ENCODE data around the gene HPS5. TPM values are rescaled to one million over a fixed set of nuclear protein-coding genes. Genes with fewer than 3 reads are reported as not detected.
"Not testable (repeated sequence)": the region's sequence is repeated elsewhere in the genome, so short reads cannot be mapped to it uniquely, and the experiment has no call there.

The HPS5 gene
- total RNA-seq, 2 experiments from 2014 or later, result 23.0 to 29.9 TPM

- no peak for DNase-seq (ENCODE audit: low spot score)
- TF ChIP-seq EZH2phosphoT487 (IDR thresholded peaks at IDR 0.05; ENCODE audit: borderline replicate concordance, low read depth, low read length), result no peak
- TF ChIP-seq, protein P1, sequence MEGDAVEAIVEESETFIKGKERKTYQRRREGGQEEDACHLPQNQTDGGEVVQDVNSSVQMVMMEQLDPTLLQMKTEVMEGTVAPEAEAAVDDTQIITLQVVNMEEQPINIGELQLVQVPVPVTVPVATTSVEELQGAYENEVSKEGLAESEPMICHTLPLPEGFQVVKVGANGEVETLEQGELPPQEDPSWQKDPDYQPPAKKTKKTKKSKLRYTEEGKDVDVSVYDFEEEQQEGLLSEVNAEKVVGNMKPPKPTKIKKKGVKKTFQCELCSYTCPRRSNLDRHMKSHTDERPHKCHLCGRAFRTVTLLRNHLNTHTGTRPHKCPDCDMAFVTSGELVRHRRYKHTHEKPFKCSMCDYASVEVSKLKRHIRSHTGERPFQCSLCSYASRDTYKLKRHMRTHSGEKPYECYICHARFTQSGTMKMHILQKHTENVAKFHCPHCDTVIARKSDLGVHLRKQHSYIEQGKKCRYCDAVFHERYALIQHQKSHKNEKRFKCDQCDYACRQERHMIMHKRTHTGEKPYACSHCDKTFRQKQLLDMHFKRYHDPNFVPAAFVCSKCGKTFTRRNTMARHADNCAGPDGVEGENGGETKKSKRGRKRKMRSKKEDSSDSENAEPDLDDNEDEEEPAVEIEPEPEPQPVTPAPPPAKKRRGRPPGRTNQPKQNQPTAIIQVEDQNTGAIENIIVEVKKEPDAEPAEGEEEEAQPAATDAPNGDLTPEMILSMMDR (conservative IDR thresholded peaks at IDR 0.05; ENCODE audit: low read length), result no peak
- intact Hi-C loops (cut with micrococcal nuclease; ENCODE audit: unreplicated experiment), result no loop called here
- no peaks in the 10 kb centered on the region for H3K36me3 ChIP-seq (ENCODE audit: insufficient read depth, low read length)
- no peak overlapping the region for H3K4me3 ChIP-seq (ENCODE audit: low read depth, low read length, poor library complexity, severe bottlenecking)
- POLR2A ChIA-PET, result interaction anchor here (1.3 kb wide), 1 partner anchor 11 kb away, joined by 7 read pairs; no protein-coding TSS in a partner anchor
- H3K9me3 ChIP-seq (ENCODE audit: low read length), result no peaks in the 10 kb centered on the region
- H3K79me2 ChIP-seq (ENCODE audit: insufficient read depth, low read depth, low read length), result no peaks in the 10 kb centered on the region
- no peak overlapping the region for H3K27ac ChIP-seq (ENCODE audit: low read depth, low read length, poor library complexity, severe bottlenecking)
- H3K9me2 ChIP-seq (ENCODE audit: insufficient read depth, low read length), result no peaks in the 10 kb centered on the region
- CTCF ChIA-PET (ENCODE audit: unreplicated experiment), result no interaction called here
- peaks cover 10% of the 10 kb centered on the region for H3K4me1 ChIP-seq (ENCODE audit: insufficient read depth, low read length, poor library complexity, severe bottlenecking)
- no peak overlapping the region for H2AFZ ChIP-seq (ENCODE audit: low read length)
- no peak overlapping the region for H3K4me2 ChIP-seq (ENCODE audit: low read length)
- H4K20me1 ChIP-seq (ENCODE audit: insufficient read depth, low read length), result no peaks in the 10 kb centered on the region
- no TSS peak for BruUV-seq (replicated peaks)
Measured at GRCh38 chr11:18264035-18264434, 57.9 kb downstream of the HPS5 start.

GRCh38 chr11:18262681-18263350 lies 59.1 kb downstream of the HPS5 start:
- not testable (repeated sequence) for H3K36me3 ChIP-seq (ENCODE audit: insufficient read depth, low read length)

DNA sequence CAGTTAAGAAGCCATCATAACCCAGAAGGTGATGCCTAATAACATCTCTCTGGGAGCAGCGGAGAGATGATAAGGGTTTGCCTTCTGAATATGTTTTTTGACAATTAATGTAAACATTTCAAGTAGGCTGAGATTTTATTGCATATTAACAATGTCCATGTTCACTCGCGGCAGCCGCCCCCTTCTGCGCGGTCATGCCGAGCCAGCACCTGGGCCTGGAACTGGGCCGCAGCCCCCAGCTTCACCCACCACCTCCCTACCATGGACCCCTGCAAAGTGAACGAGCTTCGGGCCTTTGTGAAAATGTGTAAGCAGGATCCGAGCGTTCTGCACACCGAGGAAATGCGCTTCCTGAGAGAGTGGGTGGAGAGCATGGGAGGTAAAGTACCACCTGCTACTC lies 60.2 kb downstream of the HPS5 start:
- DNase-seq (ENCODE audit: low spot score), result no peak
- no peak overlapping the region for H3K27ac ChIP-seq (ENCODE audit: low read depth, low read length, poor library complexity, severe bottlenecking)
- intact Hi-C loops (cut with micrococcal nuclease; ENCODE audit: unreplicated experiment), result no loop called here
- no peaks in the 10 kb centered on the region for H3K9me3 ChIP-seq (ENCODE audit: low read length)
- POLR2A ChIA-PET, result no interaction called here
- peaks cover 7% of the 10 kb centered on the region for H3K4me1 ChIP-seq (ENCODE audit: insufficient read depth, low read length, poor library complexity, severe bottlenecking)
- H3K79me2 ChIP-seq (ENCODE audit: insufficient read depth, low read depth, low read length), result no peaks in the 10 kb centered on the region
- no peaks in the 10 kb centered on the region for H3K9me2 ChIP-seq (ENCODE audit: insufficient read depth, low read length)
- H3K4me3 ChIP-seq (ENCODE audit: low read depth, low read length, poor library complexity, severe bottlenecking), result no peak overlapping the region
- CTCF ChIA-PET (ENCODE audit: unreplicated experiment), result no interaction called here
- TF ChIP-seq, protein P1 (conservative IDR thresholded peaks at IDR 0.05; ENCODE audit: low read length), result no peak
- H4K20me1 ChIP-seq (ENCODE audit: insufficient read depth, low read length), result no peaks in the 10 kb centered on the region
- no peak overlapping the region for H3K4me2 ChIP-seq (ENCODE audit: low read length)
- H3K36me3 ChIP-seq (ENCODE audit: insufficient read depth, low read length), result no peaks in the 10 kb centered on the region
- no TSS peak for BruUV-seq (replicated peaks)
- no peak overlapping the region for H2AFZ ChIP-seq (ENCODE audit: low read length)

More at GRCh38 chr11:18262681-18263350, 59.1 kb downstream of the HPS5 start:
- H3K27ac ChIP-seq (ENCODE audit: low read depth, low read length, poor library complexity, severe bottlenecking); H2AFZ ChIP-seq (ENCODE audit: low read length); BruUV-seq (replicated peaks); POLR2A ChIA-PET; CTCF ChIA-PET (ENCODE audit: unreplicated experiment); H3K9me3 ChIP-seq (ENCODE audit: low read length); DNase-seq (ENCODE audit: low spot score); intact Hi-C loops (cut with micrococcal nuclease; ENCODE audit: unreplicated experiment); H4K20me1 ChIP-seq (ENCODE audit: insufficient read depth, low read length); H3K4me3 ChIP-seq (ENCODE audit: low read depth, low read length, poor library complexity, severe bottlenecking); H3K79me2 ChIP-seq (ENCODE audit: insufficient read depth, low read depth, low read length); H3K9me2 ChIP-seq (ENCODE audit: insufficient read depth, low read length); H3K4me1 ChIP-seq (ENCODE audit: insufficient read depth, low read length, poor library complexity, severe bottlenecking); H3K4me2 ChIP-seq (ENCODE audit: low read length): not testable (repeated sequence)

Measured in OCI-LY7 (cell line).